ENCODE data around the gene ABCA6. TPM values are rescaled to one million over a fixed set of nuclear protein-coding genes. Genes with fewer than 3 reads are reported as not detected.

ABCA6 gene
- polyA plus RNA-seq, 2 of the 4 experiments (the other 2 are of a cell fraction) = 0.05 TPM; not detected in 1

DNA sequence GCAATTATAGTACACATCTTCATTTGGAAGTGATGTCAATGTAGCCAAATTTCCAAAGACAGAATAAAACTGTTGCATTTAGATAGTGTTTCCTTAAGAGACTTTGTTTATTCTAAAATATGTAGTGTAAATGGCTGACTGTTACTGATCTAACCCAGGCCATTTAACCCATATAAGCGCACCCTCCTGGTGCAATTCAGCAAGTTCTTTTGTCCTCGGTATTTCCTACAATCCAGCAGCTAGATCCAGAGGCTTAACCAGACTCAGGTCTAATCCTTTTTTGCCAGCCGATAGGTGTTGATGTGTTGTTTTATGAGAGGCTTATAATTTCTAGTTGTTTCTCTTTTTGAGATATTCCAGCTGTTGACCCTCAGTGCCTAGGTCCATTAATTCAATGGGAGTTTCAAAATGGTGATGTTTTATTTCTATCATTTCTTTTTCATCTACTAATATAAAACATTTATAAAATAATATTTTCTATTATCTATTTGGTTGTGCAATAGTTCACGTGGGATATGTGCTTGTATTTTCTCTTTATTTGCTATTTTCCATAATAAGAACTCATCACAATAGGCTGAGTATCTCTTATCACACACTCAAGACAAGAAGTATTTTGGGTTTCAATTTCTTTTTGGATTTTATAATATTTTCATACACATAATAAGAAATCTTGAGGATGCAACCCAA lies 95.4 kb downstream of the ABCA6 start:
- ChIA-PET POLR2A (no interaction called here), CTCF (no interaction called here)
- FAIRE-seq (no peak), DNase-seq (ENCODE audit: low read depth in 1 of 2, low spot score in 1 of 2) (no peak), ATAC-seq (no peak)
- TF ChIP-seq HOXB13 (CRISPR knock-in tag; IDR thresholded peaks at IDR 0.05; ENCODE audit: low read depth) = no peak
- TF ChIP-seq ZNF302 (CRISPR knock-in tag; IDR thresholded peaks at IDR 0.05) = no peak
- TF ChIP-seq, protein P1, sequence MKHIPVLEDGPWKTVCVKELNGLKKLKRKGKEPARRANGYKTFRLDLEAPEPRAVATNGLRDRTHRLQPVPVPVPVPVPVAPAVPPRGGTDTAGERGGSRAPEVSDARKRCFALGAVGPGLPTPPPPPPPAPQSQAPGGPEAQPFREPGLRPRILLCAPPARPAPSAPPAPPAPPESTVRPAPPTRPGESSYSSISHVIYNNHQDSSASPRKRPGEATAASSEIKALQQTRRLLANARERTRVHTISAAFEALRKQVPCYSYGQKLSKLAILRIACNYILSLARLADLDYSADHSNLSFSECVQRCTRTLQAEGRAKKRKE (CRISPR knock-in tag; IDR thresholded peaks at IDR 0.05; ENCODE audit: low read depth) = no peak
- TF ChIP-seq RFX5 (IDR thresholded peaks at IDR 0.05) = no peak
- no peak for TF ChIP-seq EHF (CRISPR knock-in tag; IDR thresholded peaks at IDR 0.05)
- TF ChIP-seq EHMT2 (IDR thresholded peaks at IDR 0.05; ENCODE audit: low read depth) = no peak
- TF ChIP-seq ZC3H11A (IDR thresholded peaks at IDR 0.05) = no peak
- no peak for TF ChIP-seq CBX2 (IDR thresholded peaks at IDR 0.05; ENCODE audit: borderline replicate concordance, low read depth)
- whole genome bisulfite sequencing (ENCODE audit: missing lambda C conversion rate) = 56% methylated on average over 4 of the region's 4 CpGs
- no peaks in the 10 kb centered on the region; the same call in 2 of the 3 replicates for H3K4me1 ChIP-seq
- H3K4me3 ChIP-seq = no peak overlapping the region
- H3K9me3 ChIP-seq = no peaks in the 10 kb centered on the region
- no peak overlapping the region for H3K4me2 ChIP-seq
- H3K27ac ChIP-seq = no peak overlapping the region

DNA sequence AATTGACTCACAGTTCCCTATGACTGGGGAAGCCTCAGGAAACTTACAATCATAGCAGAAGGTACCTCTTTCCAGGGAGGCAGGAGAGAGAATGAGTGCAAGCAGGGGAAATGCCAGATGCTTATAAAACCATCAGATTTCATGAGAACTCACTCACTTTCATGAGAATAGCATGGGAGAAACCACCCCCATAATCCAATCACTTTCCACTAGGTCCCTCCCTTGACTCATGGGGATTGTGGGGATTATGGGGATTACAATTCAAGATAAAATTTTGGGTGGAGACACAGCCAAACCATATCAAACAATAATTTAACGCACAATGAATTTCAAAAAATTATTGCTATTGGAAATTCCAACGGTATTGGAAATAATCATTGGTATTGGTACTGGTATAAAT lies 96.0 kb downstream of the ABCA6 start:
- CTCF ChIA-PET = no interaction called here
- POLR2A ChIA-PET = no interaction called here
- Histone ChIP-seq H3K4me3 (no peak overlapping the region), H3K27ac (no peak overlapping the region), H3K4me1 (no peaks in the 10 kb centered on the region; the same call in 2 of the 3 replicates), H3K9me3 (no peaks in the 10 kb centered on the region), H3K4me2 (no peak overlapping the region)
- no peak for TF ChIP-seq JUN (IDR thresholded peaks at IDR 0.05)
- no peak for TF ChIP-seq MYC (IDR thresholded peaks at IDR 0.05; ENCODE audit: borderline replicate concordance, low read length)
- TF ChIP-seq CBX8 (IDR thresholded peaks at IDR 0.05) = no peak
- no peak for TF ChIP-seq CBX2 (IDR thresholded peaks at IDR 0.05; ENCODE audit: borderline replicate concordance, low read depth)
- no peak for TF ChIP-seq NR3C1 (IDR thresholded peaks at IDR 0.05)
- no peak for TF ChIP-seq ZSCAN20 (CRISPR knock-in tag; IDR thresholded peaks at IDR 0.05)
- no peak for TF ChIP-seq ZC3H11A (IDR thresholded peaks at IDR 0.05)
- TF ChIP-seq BHLHE40 (IDR thresholded peaks at IDR 0.05; ENCODE audit: low read depth, low read length) = no peak
- no peak for TF ChIP-seq CEBPB (IDR thresholded peaks at IDR 0.05)
- TF ChIP-seq KDM1A (IDR thresholded peaks at IDR 0.05; ENCODE audit: low read depth) = no peak
- no peak for TF ChIP-seq PHF8 (IDR thresholded peaks at IDR 0.05; ENCODE audit: borderline replicate concordance, low read depth)
- no peak for TF ChIP-seq SMC3 (IDR thresholded peaks at IDR 0.05)
- TF ChIP-seq TFCP2L1 (CRISPR knock-in tag; IDR thresholded peaks at IDR 0.05) = no peak
- TF ChIP-seq RAD21 (conservative IDR thresholded peaks at IDR 0.05 in 1 of 2, IDR thresholded peaks at IDR 0.05 in 1 of 2) = no peak
- TF ChIP-seq, protein P2, sequence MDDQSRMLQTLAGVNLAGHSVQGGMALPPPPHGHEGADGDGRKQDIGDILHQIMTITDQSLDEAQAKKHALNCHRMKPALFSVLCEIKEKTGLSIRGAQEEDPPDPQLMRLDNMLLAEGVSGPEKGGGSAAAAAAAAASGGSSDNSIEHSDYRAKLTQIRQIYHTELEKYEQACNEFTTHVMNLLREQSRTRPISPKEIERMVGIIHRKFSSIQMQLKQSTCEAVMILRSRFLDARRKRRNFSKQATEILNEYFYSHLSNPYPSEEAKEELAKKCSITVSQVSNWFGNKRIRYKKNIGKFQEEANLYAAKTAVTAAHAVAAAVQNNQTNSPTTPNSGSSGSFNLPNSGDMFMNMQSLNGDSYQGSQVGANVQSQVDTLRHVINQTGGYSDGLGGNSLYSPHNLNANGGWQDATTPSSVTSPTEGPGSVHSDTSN (IDR thresholded peaks at IDR 0.05) = no peak
- TF ChIP-seq, protein P3, sequence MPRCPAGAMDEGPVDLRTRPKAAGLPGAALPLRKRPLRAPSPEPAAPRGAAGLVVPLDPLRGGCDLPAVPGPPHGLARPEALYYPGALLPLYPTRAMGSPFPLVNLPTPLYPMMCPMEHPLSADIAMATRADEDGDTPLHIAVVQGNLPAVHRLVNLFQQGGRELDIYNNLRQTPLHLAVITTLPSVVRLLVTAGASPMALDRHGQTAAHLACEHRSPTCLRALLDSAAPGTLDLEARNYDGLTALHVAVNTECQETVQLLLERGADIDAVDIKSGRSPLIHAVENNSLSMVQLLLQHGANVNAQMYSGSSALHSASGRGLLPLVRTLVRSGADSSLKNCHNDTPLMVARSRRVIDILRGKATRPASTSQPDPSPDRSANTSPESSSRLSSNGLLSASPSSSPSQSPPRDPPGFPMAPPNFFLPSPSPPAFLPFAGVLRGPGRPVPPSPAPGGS (IDR thresholded peaks at IDR 0.05) = no peak
- no peak for TF ChIP-seq EHMT2 (IDR thresholded peaks at IDR 0.05; ENCODE audit: low read depth)
- TF ChIP-seq HOXA7 (CRISPR knock-in tag; IDR thresholded peaks at IDR 0.05) = no peak
- TF ChIP-seq HOXB5 (CRISPR knock-in tag; IDR thresholded peaks at IDR 0.05) = no peak
- no peak for DNase-seq (ENCODE audit: low read depth in 1 of 2, low spot score in 1 of 2)
- no peak for ATAC-seq
- 54% methylated on average over 2 of the region's 2 CpGs for WGBS (ENCODE audit: missing lambda C conversion rate)
- FAIRE-seq = no peak
